OCI-LY1 (cell line): ENCODE measurements around the gene PFDN4.

Experiments used
- CTCF ChIP-seq: fragments of 200-600 bp; sonication (generic), shearing (Covaris generic); IDR thresholded peaks from 2 replicates; pipeline ENCODE4 v1.5.1; 2017; ENCODE audit warnings: mild to moderate bottlenecking, antibody characterized with exemption, low read length, moderate library complexity, mixed read lengths
- EZH2 ChIP-seq: fragments of 200-600 bp; sonication (generic), shearing (Covaris generic); IDR thresholded peaks from 2 replicates; pipeline ENCODE4 v1.8.0; 2017; ENCODE audit warnings: borderline replicate concordance, mixed run types, mild to moderate bottlenecking, antibody characterized with exemption, low read length, moderate library complexity, mixed read lengths

- TF ChIP-seq CTCF (no peak), EZH2 (no peak)
These were observed 27.9 kb upstream of the PFDN4 start for GRCh38 chr20:54179946-54180345.
